ENCODE measurements around the gene SLC8A3.

GRCh38 chr14:70213721-70214282, 25.1 kb upstream of the SLC8A3 start:
- no peak for TF ChIP-seq CTCF (conservative IDR thresholded peaks at IDR 0.05; ENCODE audit: low read length)
- TF ChIP-seq EZH2phosphoT487 (IDR thresholded peaks at IDR 0.05; ENCODE audit: borderline replicate concordance) = no peak

Data from Loucy (cell line).